PC-9 (cell line): ENCODE measurements around the gene VWA5A.

ENCODE experiments used
- CTCF ChIP-seq: fragments of 200-600 bp; sonication (generic); conservative IDR thresholded peaks from 2 replicates; pipeline ENCODE4 v1.6.1; 2017; ENCODE audit warnings: mixed run types, antibody characterized with exemption, mild to moderate bottlenecking, moderate library complexity
- EZH2 ChIP-seq: fragments of 200-600 bp; sonication (generic); IDR thresholded peaks from 2 replicates; pipeline ENCODE4 v1.8.0; 2017; ENCODE audit warnings: antibody characterized with exemption, low read depth

GRCh38 chr11:124119103-124119502 is 3.9 kb downstream of the VWA5A start:
- TF ChIP-seq EZH2 (no peak), CTCF (no peak)
